PFSK-1 (cell line): ENCODE data around the gene ASPHD2.

Experiments used
- FOXP2 ChIP-seq: optimal IDR thresholded peaks from 2 replicates; pipeline ENCODE3; 2011; ENCODE audit warnings: borderline replicate concordance, control low read depth, inconsistent platforms; ENCODE audit not compliant: insufficient read depth; ENCODE audit errors: extremely low read length, extremely low read depth
- POLR2AphosphoS5 ChIP-seq: IDR thresholded peaks from 2 replicates; pipeline ENCODE4 v1.6.1; 2012; ENCODE audit warnings: low read depth, mild to moderate bottlenecking, control low read depth, low read length, moderate library complexity
- REST ChIP-seq, 2 experiments: IDR thresholded peaks; 2 replicates each; pipeline versions ENCODE4 v1.6.1 to v1.8.0; 2011 to 2012; ENCODE audit warnings: low read depth in 2 of 2, low read length in 2 of 2, control low read depth in 1 of 2, inconsistent platforms in 1 of 2, mild to moderate bottlenecking in 1 of 2, moderate library complexity in 1 of 2; ENCODE audit not compliant: insufficient read depth in 1 of 2
- SIN3A ChIP-seq: IDR thresholded peaks from 2 replicates; pipeline ENCODE4 v1.6.1; 2012; ENCODE audit warnings: mild to moderate bottlenecking, low read length, moderate library complexity, borderline replicate concordance; ENCODE audit not compliant: insufficient read depth
- TAF1 ChIP-seq: IDR thresholded peaks from 2 replicates; pipeline ENCODE4 v1.6.1; 2012; ENCODE audit warnings: low read length, control low read depth, borderline replicate concordance; ENCODE audit not compliant: insufficient read depth

The ASPHD2 gene

GRCh38 chr22:26404851-26405421, 24.1 kb upstream of the ASPHD2 start:
- TF ChIP-seq REST (IDR thresholded peaks at IDR 0.05; ENCODE audit: insufficient read depth in 1 of 2, low read depth in 2 of 2, low read length in 2 of 2) (no peak), TAF1 (no peak), FOXP2 (no peak), SIN3A (no peak), POLR2AphosphoS5 (no peak)

DNA sequence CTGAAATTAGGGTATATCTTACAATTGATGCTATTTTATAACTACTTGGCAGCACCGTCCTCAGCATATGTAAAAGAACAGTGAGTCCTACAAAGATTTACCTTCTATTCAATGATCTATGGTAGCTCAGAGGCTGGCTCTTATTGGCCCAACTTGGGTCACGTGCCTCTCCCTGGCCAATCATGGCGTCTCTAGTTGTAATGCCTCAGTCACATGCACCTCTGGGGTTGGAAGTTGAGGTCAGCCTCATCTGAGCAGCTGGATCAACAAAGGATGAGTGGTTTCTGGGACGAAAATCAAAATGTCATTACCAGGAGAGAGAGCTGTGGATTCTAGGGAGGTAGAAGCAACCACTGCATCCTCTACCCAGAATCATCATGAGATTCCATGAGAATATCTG, 22.9 kb upstream of the ASPHD2 start:
- no peak for TF ChIP-seq TAF1

GRCh38 chr22:26409719-26410335, 19.2 kb upstream of the ASPHD2 start:
- TF ChIP-seq REST (IDR thresholded peaks at IDR 0.05; ENCODE audit: insufficient read depth in 1 of 2, low read depth in 2 of 2, low read length in 2 of 2), result no peak
- no peak for TF ChIP-seq SIN3A
- no peak for TF ChIP-seq TAF1
- TF ChIP-seq POLR2AphosphoS5, result no peak
- TF ChIP-seq FOXP2, result no peak

DNA sequence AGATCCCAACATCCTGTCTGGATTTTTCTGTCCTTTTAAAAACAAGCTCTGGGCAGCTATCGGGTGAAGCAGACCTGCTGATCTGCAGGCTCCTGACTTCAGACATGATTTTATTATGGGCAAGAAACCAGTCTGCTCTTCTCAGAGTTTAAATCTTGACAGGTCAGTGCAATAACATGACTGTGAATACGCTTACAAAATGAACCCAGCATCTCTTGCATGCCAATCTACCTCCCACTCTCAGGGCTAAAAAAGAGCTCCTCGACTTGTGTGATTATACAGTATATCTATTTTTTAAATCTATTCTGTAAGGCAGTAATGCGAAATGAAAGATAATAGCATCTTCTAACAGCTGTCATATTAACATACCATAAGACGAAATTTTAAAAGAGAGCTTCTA, 18.7 kb upstream of the ASPHD2 start:
- no peak for TF ChIP-seq FOXP2
- no peak for TF ChIP-seq POLR2AphosphoS5
- TF ChIP-seq TAF1, result no peak
- no peak for TF ChIP-seq REST (IDR thresholded peaks at IDR 0.05; ENCODE audit: insufficient read depth in 1 of 2, low read depth in 2 of 2, low read length in 2 of 2)
- no peak for TF ChIP-seq SIN3A

DNA sequence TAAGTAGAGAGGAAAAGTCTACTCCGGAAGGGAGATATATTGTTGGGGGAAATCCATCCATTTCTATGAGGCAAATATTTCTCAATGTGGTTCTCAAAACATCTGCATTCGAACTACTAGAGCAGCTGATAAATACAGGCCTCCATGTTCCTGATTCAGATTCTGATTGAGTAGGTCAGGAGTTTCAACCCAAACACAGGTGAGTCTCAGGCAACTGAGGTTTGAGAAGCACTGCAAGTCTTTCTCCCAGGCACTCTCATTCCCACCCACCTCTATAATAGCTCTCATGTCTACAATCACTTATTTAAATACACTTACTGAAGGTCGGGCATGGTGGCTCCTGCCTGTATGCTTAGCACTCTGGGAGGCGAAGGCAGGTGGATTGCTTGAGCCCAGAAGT, 14.7 kb upstream of the ASPHD2 start:
- no peak for TF ChIP-seq REST (IDR thresholded peaks at IDR 0.05; ENCODE audit: insufficient read depth in 1 of 2, low read depth in 2 of 2, low read length in 2 of 2)
- TF ChIP-seq TAF1, result no peak
- TF ChIP-seq POLR2AphosphoS5, result no peak
- TF ChIP-seq SIN3A, result no peak
- no peak for TF ChIP-seq FOXP2
